ENCODE data around the gene LARGE2. TPM values are rescaled to one million over a fixed set of nuclear protein-coding genes. Genes with fewer than 3 reads are reported as not detected.

LARGE2 gene
- total RNA-seq, 2 donors from 2014 or later = 28.5 to 35.2 TPM

DNA sequence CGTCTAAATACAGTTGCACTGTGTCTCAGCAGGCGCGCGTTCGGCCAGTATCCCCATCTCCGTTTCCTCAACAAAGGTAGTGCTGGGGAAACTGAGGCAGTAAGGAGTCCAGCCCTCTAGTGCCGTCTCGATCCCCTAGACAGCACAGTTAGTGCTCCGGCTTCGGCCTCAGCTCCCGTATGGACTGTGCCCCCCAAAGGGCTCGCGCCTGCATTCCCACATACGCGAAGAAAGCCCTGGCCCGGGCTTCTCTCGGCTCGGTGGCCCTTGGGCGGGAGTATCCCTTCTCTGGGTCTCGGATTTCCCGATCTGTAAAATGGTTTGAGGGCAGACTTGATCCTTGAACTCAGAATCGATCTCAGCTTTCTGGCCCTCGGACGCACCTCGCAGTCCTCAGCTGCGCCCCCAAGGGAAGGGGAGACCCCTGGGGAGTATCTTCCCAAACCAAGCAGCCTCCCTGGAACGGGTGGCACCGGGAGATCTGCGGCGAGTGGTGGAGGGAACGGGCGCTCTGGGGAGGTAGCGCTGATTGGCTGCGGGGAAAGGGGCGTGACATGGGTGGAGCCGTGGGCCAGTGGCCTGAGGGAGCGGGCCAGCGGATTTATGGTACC lies 4.0 kb upstream of the LARGE2 start:
- Histone ChIP-seq H3K36me3 (ENCODE audit: control insufficient read depth, insufficient read depth, low read length) (peaks cover 15% of the 10 kb centered on the region), H3K9me3 (ENCODE audit: control insufficient read depth, low read length) (no peaks in the 10 kb centered on the region), H3K9ac (ENCODE audit: extremely low read depth, low read length, poor library complexity, severe bottlenecking) (peak overlapping the region; percentile 23), H3K27ac (ENCODE audit: low read depth, low read length) (no peak overlapping the region), H3K4me1 (ENCODE audit: control insufficient read depth, insufficient read depth, low read length) (peaks cover 2% of the 10 kb centered on the region), H3K27me3 (ENCODE audit: control insufficient read depth, insufficient read depth, low read length, poor library complexity, severe bottlenecking) (peaks cover 22% of the 10 kb centered on the region), H3K4me3 (ENCODE audit: low read length) (peak overlapping the region; percentile 99)
- Mint-ChIP-seq H3K9me3 (no peaks in the 10 kb centered on the region), H3K4me3 (peak overlapping the region; percentile 86), H3K27me3 (ENCODE audit: insufficient read depth) (peaks cover 12% of the 10 kb centered on the region), H3K36me3 (ENCODE audit: low read depth) (peaks cover 14% of the 10 kb centered on the region), H3K4me1 (peaks cover 22% of the 10 kb centered on the region), H3K27ac (peak overlapping the region; percentile 97)
- peak; percentile 91 for DNase-seq
- TF ChIP-seq, protein P1, sequence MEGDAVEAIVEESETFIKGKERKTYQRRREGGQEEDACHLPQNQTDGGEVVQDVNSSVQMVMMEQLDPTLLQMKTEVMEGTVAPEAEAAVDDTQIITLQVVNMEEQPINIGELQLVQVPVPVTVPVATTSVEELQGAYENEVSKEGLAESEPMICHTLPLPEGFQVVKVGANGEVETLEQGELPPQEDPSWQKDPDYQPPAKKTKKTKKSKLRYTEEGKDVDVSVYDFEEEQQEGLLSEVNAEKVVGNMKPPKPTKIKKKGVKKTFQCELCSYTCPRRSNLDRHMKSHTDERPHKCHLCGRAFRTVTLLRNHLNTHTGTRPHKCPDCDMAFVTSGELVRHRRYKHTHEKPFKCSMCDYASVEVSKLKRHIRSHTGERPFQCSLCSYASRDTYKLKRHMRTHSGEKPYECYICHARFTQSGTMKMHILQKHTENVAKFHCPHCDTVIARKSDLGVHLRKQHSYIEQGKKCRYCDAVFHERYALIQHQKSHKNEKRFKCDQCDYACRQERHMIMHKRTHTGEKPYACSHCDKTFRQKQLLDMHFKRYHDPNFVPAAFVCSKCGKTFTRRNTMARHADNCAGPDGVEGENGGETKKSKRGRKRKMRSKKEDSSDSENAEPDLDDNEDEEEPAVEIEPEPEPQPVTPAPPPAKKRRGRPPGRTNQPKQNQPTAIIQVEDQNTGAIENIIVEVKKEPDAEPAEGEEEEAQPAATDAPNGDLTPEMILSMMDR (conservative IDR thresholded peaks at IDR 0.05) = no peak
- WGBS, 2 experiments (ENCODE audit: insufficient coverage in 1 of 2, insufficient read length in 1 of 2) = 0 to 1% methylated on average over 23 to 37 of the region's 38 CpGs

- WGBS, 2 experiments (ENCODE audit: insufficient coverage in 1 of 2, insufficient read length in 1 of 2) = 67 to 87% methylated on average over 3 to 7 of the region's 7 CpGs
- TF ChIP-seq, protein P1 (conservative IDR thresholded peaks at IDR 0.05) = no peak
- Histone ChIP-seq H3K4me3 (ENCODE audit: low read length) (peak overlapping the region; percentile 99), H3K36me3 (ENCODE audit: control insufficient read depth, insufficient read depth, low read length) (peaks cover 15% of the 10 kb centered on the region), H3K4me1 (ENCODE audit: control insufficient read depth, insufficient read depth, low read length) (peaks cover 2% of the 10 kb centered on the region), H3K27me3 (ENCODE audit: control insufficient read depth, insufficient read depth, low read length, poor library complexity, severe bottlenecking) (peaks cover 28% of the 10 kb centered on the region), H3K27ac (ENCODE audit: low read depth, low read length) (no peak overlapping the region), H3K9me3 (ENCODE audit: control insufficient read depth, low read length) (no peaks in the 10 kb centered on the region), H3K9ac (ENCODE audit: extremely low read depth, low read length, poor library complexity, severe bottlenecking) (no peak overlapping the region)
- no peak for DNase-seq
- peaks cover 12% of the 10 kb centered on the region for H3K36me3 Mint-ChIP-seq (ENCODE audit: low read depth)
- H3K27ac Mint-ChIP-seq = no peak overlapping the region
- peaks cover 16% of the 10 kb centered on the region for H3K27me3 Mint-ChIP-seq (ENCODE audit: insufficient read depth)
- peaks cover 22% of the 10 kb centered on the region for H3K4me1 Mint-ChIP-seq
- no peaks in the 10 kb centered on the region for H3K9me3 Mint-ChIP-seq
- peak overlapping the region; percentile 86 for H3K4me3 Mint-ChIP-seq
Measured at GRCh38 chr11:45918962-45919675, 3.3 kb upstream of the LARGE2 start.

DNA sequence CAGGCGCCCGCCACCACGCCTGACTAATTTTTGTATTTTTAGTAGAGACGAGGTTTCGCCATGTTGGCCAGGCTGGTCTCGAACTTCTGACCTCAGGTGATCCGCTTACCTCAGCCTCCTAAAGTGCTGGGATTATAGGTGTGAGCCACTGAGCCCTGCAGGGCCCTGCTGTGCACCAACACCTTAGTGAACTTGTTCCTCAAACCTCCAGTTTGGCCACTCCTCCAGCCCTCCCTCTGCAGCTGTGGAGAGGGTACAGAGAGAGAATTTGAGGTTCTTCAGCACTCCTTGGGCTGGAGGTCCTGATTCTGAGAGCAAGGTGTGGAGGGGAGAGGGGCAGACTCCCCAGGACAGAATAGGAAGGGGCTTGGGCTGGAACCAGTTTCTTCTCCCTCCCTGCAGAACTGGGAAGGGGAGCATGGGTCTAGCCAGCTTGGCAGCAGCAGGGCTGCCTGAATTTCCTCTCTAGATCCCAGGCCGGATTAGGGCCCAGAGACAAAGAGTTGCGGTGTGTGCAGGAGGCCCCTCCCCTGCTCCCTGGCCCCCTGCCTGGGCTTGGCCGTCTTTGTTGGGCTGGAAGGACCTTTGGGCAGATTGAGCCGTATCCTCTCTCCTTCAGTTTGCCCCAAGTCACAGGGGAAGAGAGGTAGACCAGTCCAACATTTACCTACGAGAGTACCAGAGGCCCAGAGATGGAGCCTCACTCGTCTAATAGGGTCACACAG lies 2.5 kb upstream of the LARGE2 start:
- Mint-ChIP-seq H3K4me3 (peak overlapping the region; percentile 22), H3K9me3 (no peaks in the 10 kb centered on the region), H3K27me3 (ENCODE audit: insufficient read depth) (peaks cover 21% of the 10 kb centered on the region), H3K27ac (peak overlapping the region; percentile 91), H3K36me3 (ENCODE audit: low read depth) (peaks cover 12% of the 10 kb centered on the region), H3K4me1 (peaks cover 25% of the 10 kb centered on the region)
- H3K4me1 ChIP-seq (ENCODE audit: control insufficient read depth, insufficient read depth, low read length) = peaks cover 2% of the 10 kb centered on the region
- 80 to 84% methylated on average over 12 to 13 of the region's 13 CpGs for WGBS, 2 experiments (ENCODE audit: insufficient coverage in 1 of 2, insufficient read length in 1 of 2)
- TF ChIP-seq, protein P1 (conservative IDR thresholded peaks at IDR 0.05) = no peak
- no peak overlapping the region for H3K4me3 ChIP-seq (ENCODE audit: low read length)
- H3K9me3 ChIP-seq (ENCODE audit: control insufficient read depth, low read length) = no peaks in the 10 kb centered on the region
- peak; percentile 73 for DNase-seq
- peaks cover 35% of the 10 kb centered on the region for H3K27me3 ChIP-seq (ENCODE audit: control insufficient read depth, insufficient read depth, low read length, poor library complexity, severe bottlenecking)
- peak overlapping the region; percentile 44 for H3K27ac ChIP-seq (ENCODE audit: low read depth, low read length)
- H3K9ac ChIP-seq (ENCODE audit: extremely low read depth, low read length, poor library complexity, severe bottlenecking) = no peak overlapping the region
- H3K36me3 ChIP-seq (ENCODE audit: control insufficient read depth, insufficient read depth, low read length) = peaks cover 7% of the 10 kb centered on the region
